ENCODE data around the gene GMPS. TPM values are rescaled to one million over a fixed set of nuclear protein-coding genes. Genes with fewer than 3 reads are reported as not detected.
"Not testable (repeated sequence)": the region's sequence is repeated elsewhere in the genome, so short reads cannot be mapped to it uniquely, and the experiment has no call there.

GMPS gene
- total RNA-seq, 1 donor from 2014 or later, result 47.3 TPM

- no peak for DNase-seq (ENCODE audit: extremely low read depth, low read depth, low spot score)
These were observed 63.8 kb downstream of the GMPS start for GRCh38 chr3:155934230-155934629.

- DNase-seq (ENCODE audit: extremely low read depth, low read depth, low spot score), result no peak
These were observed 68.0 kb downstream of the GMPS start for GRCh38 chr3:155938409-155938808.

DNA sequence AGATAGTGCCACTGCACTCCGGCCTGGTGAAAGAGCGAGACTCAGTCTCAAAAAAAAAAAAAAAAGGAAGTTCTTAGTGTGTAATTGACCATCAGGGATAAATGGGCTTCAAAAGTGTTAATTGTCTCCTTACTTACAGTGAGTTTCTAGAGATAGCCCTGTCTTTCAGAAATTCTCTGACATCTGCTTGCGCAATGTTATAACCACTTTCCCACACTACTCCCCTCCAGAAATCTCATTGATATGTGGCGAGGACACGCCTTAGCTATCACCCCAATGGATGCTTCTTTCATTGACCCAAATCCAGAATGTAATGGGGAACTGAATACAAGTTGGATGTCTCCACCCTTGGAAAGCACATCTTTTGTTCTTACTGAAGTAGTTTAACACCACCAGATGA lies 70.9 kb downstream of the GMPS start:
- no peak for DNase-seq (ENCODE audit: extremely low read depth, low read depth, low spot score)

DNA sequence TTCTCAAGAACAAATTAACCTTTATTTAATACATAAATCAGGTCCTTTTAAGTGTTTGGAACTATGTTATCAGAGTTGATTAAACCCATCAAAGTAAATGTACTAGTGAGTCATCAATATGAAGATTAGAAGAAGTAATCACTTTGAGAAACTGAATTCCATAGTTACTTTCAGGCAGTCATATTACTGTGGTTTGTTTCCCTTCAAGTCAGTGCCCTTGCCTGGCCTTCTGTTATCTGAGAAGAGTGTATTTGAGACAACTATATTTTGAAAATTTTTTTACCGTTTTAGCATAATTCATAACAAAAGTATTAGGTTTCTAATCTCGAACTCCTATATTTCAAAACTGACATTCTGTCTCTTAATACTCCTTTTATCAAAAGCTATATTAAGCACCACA lies 73.6 kb downstream of the GMPS start:
- no peak for DNase-seq (ENCODE audit: extremely low read depth, low read depth, low spot score)

DNA sequence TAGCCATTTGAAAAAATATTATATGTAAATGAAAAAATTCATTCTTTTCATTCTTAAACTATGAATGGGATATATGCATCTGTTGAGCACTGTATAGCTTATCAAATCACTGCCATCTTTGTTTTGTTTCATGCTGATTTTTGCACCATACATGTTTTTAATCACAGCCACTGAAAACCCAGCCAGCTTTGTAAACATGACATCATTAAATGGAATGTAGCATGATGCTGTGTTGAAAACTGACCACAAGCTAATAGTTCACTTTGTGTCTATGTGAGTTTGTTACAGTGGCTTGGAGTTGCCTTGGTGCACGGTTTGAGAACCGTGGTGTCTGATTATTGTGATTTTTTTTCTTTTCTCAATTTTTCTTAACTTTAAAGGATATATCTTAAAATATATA lies 75.7 kb downstream of the GMPS start:
- no peak for DNase-seq (ENCODE audit: extremely low read depth, low read depth, low spot score)

DNA sequence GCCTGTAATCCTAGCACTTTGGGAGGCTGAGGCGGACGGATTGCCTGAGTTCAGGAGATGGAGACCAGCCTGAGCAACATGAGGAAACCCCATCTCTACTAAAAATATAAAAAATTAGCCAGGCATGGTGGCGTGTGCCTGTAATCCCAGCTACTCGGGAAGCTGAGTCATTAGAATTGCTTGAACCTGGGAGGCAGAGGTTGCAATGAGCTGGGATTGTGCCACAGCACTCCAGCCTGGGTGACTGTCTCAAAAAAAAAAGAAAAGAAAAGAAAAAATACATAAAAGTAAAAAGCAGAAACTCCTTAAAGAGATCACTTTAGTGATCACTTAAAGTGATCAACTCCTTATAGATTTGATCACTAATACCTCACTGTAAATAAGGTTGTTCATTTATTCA lies 78.0 kb downstream of the GMPS start:
- DNase-seq (ENCODE audit: extremely low read depth, low read depth, low spot score), result no peak

GRCh38 chr3:155949453-155950217 lies 79.2 kb downstream of the GMPS start:
- no peak for DNase-seq (ENCODE audit: extremely low read depth, low read depth, low spot score)

DNA sequence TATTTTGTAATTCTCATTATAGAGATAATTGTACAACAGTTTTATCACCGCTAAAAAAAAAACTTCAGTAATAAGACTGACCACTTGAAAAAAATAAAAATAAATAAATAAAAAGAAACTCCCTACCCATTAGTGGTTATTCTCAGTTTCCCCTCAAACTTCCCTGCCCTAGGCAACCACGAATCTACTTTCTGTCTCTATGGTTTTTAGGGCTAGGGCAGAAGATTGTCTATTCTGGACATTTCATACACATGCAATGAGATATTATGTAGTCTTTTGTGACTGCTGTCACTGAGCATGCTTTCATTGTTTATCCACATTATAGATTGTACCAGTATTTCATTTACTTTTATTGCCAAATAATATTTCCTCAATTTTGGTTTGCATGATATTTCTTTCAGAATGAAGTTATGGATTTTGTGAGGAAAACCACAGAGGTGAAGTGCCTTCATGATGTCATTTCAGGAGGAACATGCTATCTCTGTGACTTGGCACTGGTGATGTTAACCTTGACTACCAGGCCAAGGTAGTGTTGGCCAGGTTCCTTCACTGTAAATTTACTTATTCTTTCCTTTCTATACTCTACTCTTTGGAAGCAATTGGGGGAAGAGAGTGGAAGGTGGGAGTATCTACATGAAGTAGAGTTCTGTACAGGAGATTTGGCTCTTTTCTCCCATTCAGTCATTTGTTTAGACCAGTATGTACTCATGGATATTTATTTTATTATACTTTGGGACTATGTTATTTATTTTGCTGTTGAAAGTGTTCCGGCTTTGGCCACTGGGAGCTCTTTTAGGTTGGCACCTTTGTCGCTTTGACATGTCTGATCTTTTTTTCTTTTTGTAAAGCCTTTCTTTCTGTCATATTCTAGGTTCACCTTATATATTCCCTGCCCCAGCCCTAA lies 86.3 kb downstream of the GMPS start:
- DNase-seq (ENCODE audit: extremely low read depth, low read depth, low spot score), result no peak

DNA sequence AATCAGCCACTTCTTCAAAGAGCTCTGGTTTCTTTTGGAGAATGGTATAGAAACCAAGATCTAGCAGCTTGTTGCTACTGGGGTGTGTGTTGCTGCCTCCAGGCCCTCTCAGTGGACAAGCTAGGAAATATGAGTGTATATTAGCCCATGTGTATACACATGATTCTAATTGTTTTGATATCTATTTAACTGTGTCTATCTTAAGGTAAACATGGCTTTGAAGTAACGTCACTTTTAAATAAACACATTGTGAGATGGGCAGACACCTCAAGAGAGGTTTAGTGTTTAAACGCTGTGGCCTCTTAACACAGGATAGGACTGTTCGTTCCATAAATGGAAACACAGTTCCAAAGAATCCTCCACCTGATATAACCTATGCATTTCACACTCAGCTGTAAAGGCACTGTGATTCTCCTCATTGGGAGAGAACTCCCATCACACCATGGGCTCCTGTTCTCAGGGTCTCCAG lies 87.0 kb downstream of the GMPS start:
- no peak for DNase-seq (ENCODE audit: extremely low read depth, low read depth, low spot score)

DNA sequence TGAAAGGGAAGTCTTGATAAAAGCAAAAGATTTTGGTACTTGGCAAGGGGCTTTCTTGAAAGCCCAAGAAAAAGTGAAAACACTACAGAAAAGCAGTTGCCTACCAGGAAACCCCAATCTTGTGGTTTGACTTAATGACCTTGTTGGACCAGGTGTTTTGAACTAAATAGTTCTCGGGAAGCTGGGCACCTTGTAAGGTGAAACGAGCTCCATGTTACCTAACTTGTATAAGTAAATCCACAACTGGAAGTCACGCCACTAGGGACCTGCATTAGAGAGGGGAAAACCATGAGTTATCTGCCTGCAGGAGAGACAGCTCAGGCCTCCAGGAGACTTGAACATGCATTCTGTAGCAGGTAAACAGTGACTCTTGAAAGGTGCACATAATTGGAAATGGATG lies 88.2 kb downstream of the GMPS start:
- DNase-seq (ENCODE audit: extremely low read depth, low read depth, low spot score), result no peak

- DNase-seq (ENCODE audit: extremely low read depth, low read depth, low spot score), result no peak
These were observed 89.6 kb downstream of the GMPS start for GRCh38 chr3:155960060-155960459.

GRCh38 chr3:155961044-155961443 lies 90.6 kb downstream of the GMPS start:
- DNase-seq (ENCODE audit: extremely low read depth, low read depth, low spot score), result not testable (repeated sequence)

DNA sequence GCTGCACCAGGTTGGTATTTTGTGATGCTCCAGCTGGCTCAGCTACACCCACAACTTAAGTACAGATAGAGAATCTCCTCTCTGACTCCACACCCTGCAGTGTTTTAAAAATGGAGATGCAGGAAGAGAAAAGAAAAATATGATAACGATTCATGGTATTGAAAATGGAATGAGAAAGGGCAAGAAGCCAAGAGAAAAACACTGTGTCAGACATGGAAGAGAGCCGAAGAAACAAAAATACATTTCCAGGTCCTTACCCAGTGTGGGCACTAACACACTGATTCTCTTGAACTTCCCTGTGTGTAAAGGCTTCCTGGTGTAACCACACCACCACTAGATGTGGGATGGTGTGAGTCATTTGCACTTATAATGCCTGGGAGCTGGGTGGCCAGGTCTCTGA lies 93.1 kb downstream of the GMPS start:
- DNase-seq (ENCODE audit: extremely low read depth, low read depth, low spot score), result no peak

GRCh38 chr3:155970398-155970797 lies 99.9 kb downstream of the GMPS start:
- no peak for DNase-seq (ENCODE audit: extremely low read depth, low read depth, low spot score)

- DNase-seq (ENCODE audit: extremely low read depth, low read depth, low spot score), result no peak
These were observed 102.6 kb downstream of the GMPS start for GRCh38 chr3:155972885-155973584.

DNA sequence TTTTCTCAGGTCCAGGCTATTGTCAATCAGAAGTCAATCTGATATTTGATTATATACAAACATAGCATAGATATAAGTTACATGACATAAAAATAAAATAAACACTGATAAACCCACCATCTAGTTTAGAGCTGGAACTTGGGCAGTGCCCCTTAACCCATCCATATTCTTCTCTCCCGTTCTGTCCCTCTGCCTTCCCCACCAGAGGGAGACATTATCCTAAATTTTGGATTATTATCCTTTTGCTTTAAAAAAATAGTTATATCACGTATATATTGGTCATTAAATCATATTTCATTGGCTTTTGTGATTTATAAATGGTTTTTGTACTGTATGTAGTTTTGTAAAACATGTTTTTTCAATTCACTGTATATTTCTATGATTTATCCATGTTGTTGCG lies 107.9 kb downstream of the GMPS start:
- DNase-seq (ENCODE audit: extremely low read depth, low read depth, low spot score), result no peak

DNA sequence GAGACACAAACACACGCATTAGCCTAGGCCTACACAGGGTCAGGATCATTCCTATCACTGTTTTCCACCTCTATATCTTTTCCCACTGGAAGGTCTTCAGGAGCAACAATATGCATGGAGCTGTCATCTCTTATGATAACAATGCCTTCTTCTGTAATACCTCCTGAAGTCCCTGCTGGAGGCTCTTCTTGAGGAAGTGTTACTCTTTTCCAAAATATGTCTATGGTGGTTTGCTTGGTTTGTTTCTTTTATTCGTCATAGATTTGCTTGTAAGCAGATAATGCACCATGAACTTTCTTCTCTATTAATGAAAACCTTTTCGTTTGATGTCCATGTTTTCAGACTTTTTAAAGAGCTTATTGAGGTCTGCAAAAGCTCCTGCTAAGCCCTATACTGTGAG lies 109.3 kb downstream of the GMPS start:
- DNase-seq (ENCODE audit: extremely low read depth, low read depth, low spot score), result no peak

DNA sequence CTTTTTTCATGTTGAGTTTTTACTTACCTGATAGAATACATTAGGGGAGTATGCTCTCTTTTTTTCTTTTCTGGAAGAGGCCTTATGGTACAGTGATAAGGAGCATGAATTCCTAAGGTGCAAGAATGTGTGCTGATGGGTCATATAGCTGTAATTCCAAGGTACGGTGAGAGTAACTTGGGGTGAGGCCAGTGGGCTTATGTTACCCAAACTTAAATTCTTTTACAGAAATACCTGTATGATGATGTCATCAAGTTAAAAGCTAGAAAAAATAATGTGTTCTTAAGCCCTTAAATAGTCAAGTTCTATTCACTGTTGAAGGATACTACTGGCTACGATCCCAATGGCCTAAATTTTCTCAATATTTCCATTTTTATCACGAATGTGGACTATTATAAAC lies 111.2 kb downstream of the GMPS start:
- no peak for DNase-seq (ENCODE audit: extremely low read depth, low read depth, low spot score)

GRCh38 chr3:155983834-155984474 lies 113.5 kb downstream of the GMPS start:
- no peak for DNase-seq (ENCODE audit: extremely low read depth, low read depth, low spot score)

DNA sequence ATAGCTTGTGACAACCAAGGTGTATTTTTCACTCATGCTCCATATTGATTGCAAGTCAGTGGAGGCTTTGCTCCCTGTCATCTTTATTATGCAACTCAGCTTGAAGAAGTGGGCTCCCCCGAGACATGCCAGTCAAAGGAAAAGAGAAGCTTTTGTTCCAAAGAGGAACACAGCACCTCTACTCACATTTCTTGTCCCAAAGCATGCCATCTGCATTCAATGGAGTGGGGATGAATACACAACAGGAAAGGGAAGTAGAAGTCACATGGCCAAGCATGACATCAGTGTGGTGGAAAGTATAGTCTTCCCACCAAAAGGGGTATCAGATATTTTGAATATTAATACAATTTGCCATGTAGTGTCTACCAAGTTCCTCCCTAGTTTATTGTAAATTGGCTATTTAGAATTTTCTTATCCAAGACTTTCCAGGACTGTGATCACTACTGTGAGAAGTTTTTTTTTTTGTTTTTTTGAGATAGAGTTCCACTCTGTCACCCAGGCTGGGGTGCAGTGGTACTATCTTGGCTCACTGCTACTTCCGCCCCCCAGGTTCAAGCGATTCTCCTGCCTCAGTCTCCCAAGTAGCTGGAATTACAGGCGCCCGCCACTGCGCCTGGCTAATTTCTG lies 114.5 kb downstream of the GMPS start:
- DNase-seq (ENCODE audit: extremely low read depth, low read depth, low spot score), result no peak
